NCI-H1694 treated with DMSO at 0.1 percent for 48 hours (cell line): ENCODE measurements around the gene AMPH.

ENCODE experiments used
- DNase-seq: peaks from one replicate; lab custom pipeline; 2025; lab: John Stamatoyannopoulos, UW

The AMPH gene

GRCh38 chr7:38542156-38542555, 89.0 kb downstream of the AMPH start:
- DNase-seq: no peak

- DNase-seq: no peak
Measured at GRCh38 chr7:38541440-38541839, 89.7 kb downstream of the AMPH start.

- DNase-seq: no peak
Measured at GRCh38 chr7:38539477-38540081, 91.6 kb downstream of the AMPH start.

- no peak for DNase-seq
Measured at GRCh38 chr7:38535073-38535472, 96.1 kb downstream of the AMPH start.

- DNase-seq: no peak
Measured at GRCh38 chr7:38525857-38526256, 105.3 kb downstream of the AMPH start.

- DNase-seq: no peak
Measured at GRCh38 chr7:38524786-38525185, 106.4 kb downstream of the AMPH start.

- no peak for DNase-seq
Measured at GRCh38 chr7:38520741-38521140, 110.4 kb downstream of the AMPH start.

- DNase-seq: no peak
Measured at GRCh38 chr7:38518541-38518940, 112.6 kb downstream of the AMPH start.

- DNase-seq: no peak
Measured at GRCh38 chr7:38512704-38513103, 118.5 kb downstream of the AMPH start.

- no peak for DNase-seq
Measured at GRCh38 chr7:38512291-38512690, 118.9 kb downstream of the AMPH start.

GRCh38 chr7:38507384-38507783, 123.8 kb downstream of the AMPH start:
- DNase-seq: no peak

- no peak for DNase-seq
Measured at GRCh38 chr7:38506756-38507155, 124.4 kb downstream of the AMPH start.

GRCh38 chr7:38506004-38506403, 125.2 kb downstream of the AMPH start:
- no peak for DNase-seq

GRCh38 chr7:38504684-38505083, 126.5 kb downstream of the AMPH start:
- DNase-seq: no peak

- no peak for DNase-seq
Measured at GRCh38 chr7:38502848-38503247, 128.3 kb downstream of the AMPH start.

GRCh38 chr7:38502289-38502688, 128.9 kb downstream of the AMPH start:
- DNase-seq: no peak

GRCh38 chr7:38492010-38492409, 139.2 kb downstream of the AMPH start:
- DNase-seq: no peak

- DNase-seq: no peak
Measured at GRCh38 chr7:38482521-38482920, 148.7 kb downstream of the AMPH start.

- no peak for DNase-seq
Measured at GRCh38 chr7:38481401-38481800, 149.8 kb downstream of the AMPH start.

GRCh38 chr7:38478404-38478803, 152.8 kb downstream of the AMPH start:
- DNase-seq: no peak

- no peak for DNase-seq
Measured at GRCh38 chr7:38477333-38477732, 153.8 kb downstream of the AMPH start.

- DNase-seq: no peak
Measured at GRCh38 chr7:38476764-38477163, 154.4 kb downstream of the AMPH start.

- no peak for DNase-seq
Measured at GRCh38 chr7:38465956-38466355, 165.2 kb downstream of the AMPH start.
